Measurements from ENCODE around the gene MN1. TPM values are rescaled to one million over a fixed set of nuclear protein-coding genes. Genes with fewer than 3 reads are reported as not detected.

Gene MN1
- polyA plus RNA-seq, 1 donor from 2014 or later, result not detected

DNA sequence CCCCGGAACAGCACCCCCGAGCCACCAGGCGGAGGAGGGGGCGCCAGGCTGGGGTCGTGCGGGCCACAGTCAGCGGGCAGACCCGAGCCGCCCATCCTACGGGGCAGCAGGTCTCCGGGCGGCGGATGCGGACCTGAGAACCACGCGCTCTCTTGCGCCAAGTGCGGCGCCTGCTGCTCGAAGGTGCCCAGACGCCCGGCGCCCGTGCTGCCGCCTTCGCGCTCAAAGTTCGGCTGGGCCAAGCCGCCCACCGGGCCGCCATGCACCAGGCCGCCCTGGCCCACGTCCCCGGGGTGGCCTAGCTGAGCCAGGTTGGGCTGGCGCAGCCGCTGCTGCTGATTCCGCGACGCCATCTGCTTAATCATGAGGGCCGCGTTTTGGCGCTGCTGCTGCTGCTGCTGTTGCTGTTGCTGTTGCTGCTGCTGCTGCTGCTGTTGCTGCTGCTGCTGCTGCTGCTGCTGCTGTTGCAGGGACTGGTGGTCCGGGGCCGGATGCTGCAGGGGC lies 3.0 kb downstream of the MN1 start:
- H3K27ac Mint-ChIP-seq, result no peak overlapping the region
- peaks cover 0 to 4% (median 3%) of the 10 kb centered on the region in 3 donors for H3K4me1 Mint-ChIP-seq
- H3K27me3 Mint-ChIP-seq, result peaks cover 8% of the 10 kb centered on the region
- no peaks in the 10 kb centered on the region for H3K9me3 Mint-ChIP-seq
- peak overlapping the region in 1 of 4 donors; percentile 68 for H3K4me3 Mint-ChIP-seq
- no peaks in the 10 kb centered on the region for H3K36me3 Mint-ChIP-seq

DNA sequence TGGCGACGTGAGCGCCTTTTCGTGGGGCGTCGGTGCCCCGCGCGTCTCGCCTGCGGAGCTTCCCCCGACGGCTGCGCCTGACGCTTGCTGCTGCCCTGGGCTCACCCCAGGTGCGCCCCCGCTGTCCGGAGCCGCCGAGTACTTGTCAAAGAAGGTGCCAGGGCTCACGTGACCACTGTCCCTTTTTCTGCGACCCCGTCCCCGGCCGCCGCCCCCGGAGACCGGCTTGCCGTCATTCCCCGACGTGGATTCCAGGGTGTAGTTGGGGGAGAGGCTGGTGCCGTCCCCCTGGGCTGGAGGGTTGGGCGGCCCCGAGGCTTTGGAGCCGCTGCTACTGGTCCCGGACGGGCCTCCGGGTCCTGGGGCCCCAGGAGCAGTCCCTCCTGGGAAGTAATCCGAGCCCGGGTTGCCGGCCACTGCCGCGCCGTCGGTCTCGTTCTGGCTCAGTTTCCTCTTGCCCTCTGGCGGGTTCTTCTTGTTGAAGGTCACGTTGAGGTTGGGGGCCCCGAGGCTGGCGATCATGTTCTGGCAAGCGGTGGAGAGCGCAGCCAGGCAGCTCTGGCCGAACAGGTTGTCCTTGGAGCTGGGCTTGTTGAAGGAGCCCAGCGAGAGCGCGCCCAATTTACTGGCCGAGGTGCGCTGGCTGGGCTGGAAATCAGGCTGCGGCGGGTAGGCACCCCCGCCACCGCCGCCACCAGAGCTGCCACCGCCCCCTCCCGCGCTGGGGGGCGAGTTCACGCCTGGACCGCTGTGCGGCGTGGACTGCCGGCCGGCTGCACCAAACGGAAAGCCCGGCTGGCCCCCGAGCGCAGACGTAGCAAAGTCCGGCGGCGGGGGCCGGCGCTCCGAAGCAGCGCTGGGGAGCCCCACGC lies 3.8 kb downstream of the MN1 start:
- Mint-ChIP-seq H3K27ac (no peak overlapping the region), H3K9me3 (no peaks in the 10 kb centered on the region), H3K4me1 (peaks cover 0 to 3% (median 3%) of the 10 kb centered on the region in 3 donors), H3K4me3 (no peak overlapping the region), H3K27me3 (peaks cover 7% of the 10 kb centered on the region), H3K36me3 (no peaks in the 10 kb centered on the region)

DNA sequence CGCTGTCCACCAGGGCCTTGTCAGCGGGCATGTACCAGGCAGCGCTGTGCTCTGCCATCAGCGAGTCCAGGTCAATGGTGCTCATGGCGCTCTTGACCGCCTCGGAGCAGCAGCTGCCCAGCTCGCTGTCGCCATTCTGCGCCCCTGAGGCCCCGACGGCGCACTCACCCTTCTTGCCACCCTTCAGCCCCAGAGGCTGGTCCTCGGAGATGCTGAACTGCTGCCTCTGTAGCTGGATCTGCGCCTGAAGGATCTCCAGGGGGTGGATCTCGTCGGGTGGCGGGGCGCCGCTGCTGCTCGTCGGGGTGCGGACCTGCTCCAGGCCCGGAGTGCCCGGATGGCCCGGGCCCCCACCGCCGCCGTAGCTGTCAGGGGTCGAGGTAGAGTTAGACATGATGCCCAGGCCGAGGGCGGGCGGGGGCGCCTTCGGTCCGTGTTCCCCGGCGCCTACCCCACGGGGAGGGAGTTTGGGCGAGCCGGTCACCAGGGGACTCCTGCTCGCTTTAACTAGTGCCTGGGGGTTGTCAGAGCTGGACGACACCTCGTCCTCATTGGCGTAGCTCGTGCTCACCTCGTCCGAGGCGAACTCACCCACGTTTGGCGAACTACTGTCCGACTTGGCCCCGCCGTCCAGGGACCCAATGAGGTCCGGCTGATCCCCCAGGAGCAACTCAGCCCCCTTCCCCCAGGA lies 4.6 kb downstream of the MN1 start:
- Mint-ChIP-seq H3K27me3 (peaks cover 4% of the 10 kb centered on the region), H3K9me3 (no peaks in the 10 kb centered on the region), H3K36me3 (no peaks in the 10 kb centered on the region), H3K27ac (no peak overlapping the region), H3K4me1 (no peaks in the 10 kb centered on the region), H3K4me3 (no peak overlapping the region)

DNA sequence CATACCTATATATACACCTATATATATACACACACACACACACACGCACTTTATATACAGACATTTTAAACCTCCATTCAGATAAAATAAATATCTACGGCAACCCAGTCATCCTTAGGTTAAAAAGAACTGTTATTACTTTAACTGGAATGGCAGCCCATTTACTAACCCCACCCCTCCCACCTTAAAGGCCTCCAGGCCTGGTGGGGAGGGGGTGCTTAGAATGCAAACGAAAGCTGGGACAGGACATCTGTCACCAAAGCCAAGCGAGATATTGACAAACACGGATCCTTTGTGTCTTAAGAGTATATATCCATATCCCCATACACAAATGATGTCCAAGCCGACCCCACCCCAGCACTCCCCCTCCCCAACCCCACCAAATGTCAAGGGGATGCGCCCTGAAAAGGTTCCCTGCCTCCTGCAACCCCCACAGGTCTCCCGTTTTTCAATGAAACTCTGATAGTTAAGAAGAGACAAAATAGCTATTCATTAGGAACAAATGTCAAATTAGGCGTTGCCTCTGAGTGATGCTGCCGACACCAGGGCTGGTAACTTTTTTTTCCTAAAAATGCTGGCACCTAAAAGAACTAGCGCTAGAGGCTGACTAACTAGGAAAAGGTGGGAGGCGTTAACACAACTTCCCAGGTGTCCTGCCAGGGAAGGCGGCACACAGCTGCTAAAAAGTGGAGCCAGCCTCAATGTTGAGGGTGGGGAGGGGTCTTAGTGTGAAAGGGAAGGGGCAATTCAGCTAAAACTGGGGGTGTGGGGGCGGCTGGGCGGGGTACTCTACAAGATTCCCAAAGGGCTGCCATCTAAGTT lies 5.6 kb downstream of the MN1 start:
- Mint-ChIP-seq H3K4me3 (peak overlapping the region in 1 of 4 donors; percentile 55), H3K27me3 (peaks cover 4% of the 10 kb centered on the region), H3K9me3 (peaks cover 0 to 1% (median 0%) of the 10 kb centered on the region in 3 donors), H3K4me1 (no peaks in the 10 kb centered on the region), H3K36me3 (no peaks in the 10 kb centered on the region), H3K27ac (no peak overlapping the region)

DNA sequence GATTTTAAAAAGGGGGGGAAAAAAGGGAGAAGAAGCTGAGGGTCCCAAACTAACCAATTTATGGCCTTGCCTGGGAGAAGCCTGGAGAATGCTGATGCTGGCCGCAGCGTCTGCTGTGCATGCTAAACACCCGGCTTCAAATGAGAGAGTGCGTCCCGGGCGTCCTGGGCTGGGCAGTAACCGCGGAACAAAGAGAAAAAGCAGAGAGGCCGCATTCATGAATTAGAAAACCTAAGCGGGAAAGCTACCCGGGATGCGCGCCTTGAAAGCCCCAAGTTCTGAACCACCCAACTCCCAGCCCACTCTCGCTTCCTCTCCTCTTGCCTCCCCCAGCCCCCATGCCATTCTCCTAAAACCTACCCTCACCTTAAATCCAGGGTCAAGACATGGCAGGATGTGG lies 6.5 kb downstream of the MN1 start:
- H3K36me3 Mint-ChIP-seq, result no peaks in the 10 kb centered on the region
- peaks cover 0 to 1% (median 0%) of the 10 kb centered on the region in 3 donors for H3K9me3 Mint-ChIP-seq
- no peak overlapping the region for H3K27ac Mint-ChIP-seq
- H3K4me3 Mint-ChIP-seq, result peak overlapping the region in 1 of 4 donors; percentile 17
- no peaks in the 10 kb centered on the region for H3K4me1 Mint-ChIP-seq
- H3K27me3 Mint-ChIP-seq, result no peaks in the 10 kb centered on the region

DNA sequence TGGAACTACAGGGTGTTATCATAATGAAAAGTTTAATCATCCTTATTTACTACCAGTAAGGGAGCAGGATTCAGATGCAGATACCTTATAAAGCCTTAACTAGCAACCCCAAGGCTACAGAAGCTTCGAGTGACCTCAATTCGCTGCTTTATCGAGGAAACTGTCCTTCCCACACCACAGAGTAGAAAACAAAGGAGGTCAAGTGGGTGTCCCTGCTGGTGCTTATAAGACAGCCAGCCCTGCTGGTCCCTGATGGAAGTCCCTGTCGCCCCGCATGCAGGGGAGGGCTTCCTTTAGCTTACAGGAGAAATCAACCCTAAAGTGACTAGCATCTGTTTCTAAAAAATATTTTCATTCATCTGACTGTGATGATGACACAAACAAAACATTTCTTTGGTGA lies 7.3 kb downstream of the MN1 start:
- no peak overlapping the region for H3K27ac Mint-ChIP-seq
- H3K36me3 Mint-ChIP-seq, result no peaks in the 10 kb centered on the region
- peak overlapping the region in 1 of 4 donors; percentile 17 for H3K4me3 Mint-ChIP-seq
- H3K4me1 Mint-ChIP-seq, result no peaks in the 10 kb centered on the region
- H3K9me3 Mint-ChIP-seq, result peaks cover 0 to 1% (median 0%) of the 10 kb centered on the region in 3 donors
- peaks cover 1% of the 10 kb centered on the region for H3K27me3 Mint-ChIP-seq

DNA sequence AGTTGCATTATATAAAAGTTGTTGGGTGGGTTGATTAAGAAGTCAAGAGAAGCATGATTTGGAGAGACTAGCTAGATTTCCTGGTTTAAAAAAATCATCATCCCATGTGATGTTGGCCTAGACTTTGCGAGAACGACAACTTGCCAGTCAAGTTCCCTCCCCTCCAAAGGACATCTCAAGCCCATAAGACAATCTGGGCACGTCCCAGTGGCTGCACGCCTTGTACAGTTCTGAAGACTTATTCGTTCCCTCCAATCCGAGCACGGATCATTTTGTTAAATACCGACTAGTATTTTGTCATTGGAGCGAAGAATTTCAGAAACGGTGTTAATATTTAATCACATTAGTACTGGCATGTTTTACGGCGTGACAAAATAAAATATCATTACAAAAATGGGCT lies 8.0 kb downstream of the MN1 start:
- no peak overlapping the region for H3K4me3 Mint-ChIP-seq
- H3K9me3 Mint-ChIP-seq, result peaks cover 0 to 1% (median 0%) of the 10 kb centered on the region in 3 donors
- H3K36me3 Mint-ChIP-seq, result no peaks in the 10 kb centered on the region
- H3K27ac Mint-ChIP-seq, result no peak overlapping the region
- peaks cover 1% of the 10 kb centered on the region for H3K27me3 Mint-ChIP-seq
- no peaks in the 10 kb centered on the region for H3K4me1 Mint-ChIP-seq

DNA sequence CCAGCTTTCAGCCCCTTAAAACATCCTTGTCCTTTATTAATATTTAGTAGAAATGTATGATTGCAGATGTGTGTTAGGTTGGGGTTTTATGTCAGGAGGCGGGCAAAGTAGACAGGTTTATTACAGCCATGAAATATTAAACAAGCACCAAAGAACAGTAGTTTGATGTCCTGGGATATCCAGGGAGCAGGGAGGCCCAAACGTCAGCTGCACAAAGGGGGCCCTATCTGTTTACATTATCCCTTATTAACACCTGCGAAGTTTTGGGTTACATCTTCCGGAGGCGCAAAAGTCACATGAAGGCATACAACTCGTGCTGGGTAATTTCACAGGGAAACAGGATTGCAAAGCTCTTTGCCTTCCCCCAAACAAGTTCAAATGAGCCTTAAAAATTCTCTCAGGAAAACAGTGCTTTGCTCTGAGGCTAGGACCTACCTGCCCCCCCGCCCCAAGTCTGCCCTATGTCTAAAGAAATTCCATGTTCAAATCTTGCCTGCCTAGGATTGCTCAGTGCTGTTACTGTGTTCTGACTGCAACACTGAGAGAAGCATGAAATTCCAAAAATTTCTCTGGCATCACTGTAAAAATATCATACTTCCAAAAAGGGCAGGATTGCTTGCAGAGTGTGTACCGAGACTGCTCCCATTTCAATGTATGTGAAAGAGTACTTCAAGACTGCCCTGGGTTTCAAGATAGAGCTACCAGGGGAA lies 8.9 kb downstream of the MN1 start:
- Mint-ChIP-seq H3K9me3 (peaks cover 0 to 1% (median 0%) of the 10 kb centered on the region in 3 donors), H3K4me3 (no peak overlapping the region), H3K27me3 (peaks cover 4% of the 10 kb centered on the region), H3K4me1 (no peaks in the 10 kb centered on the region), H3K27ac (no peak overlapping the region), H3K36me3 (no peaks in the 10 kb centered on the region)

DNA sequence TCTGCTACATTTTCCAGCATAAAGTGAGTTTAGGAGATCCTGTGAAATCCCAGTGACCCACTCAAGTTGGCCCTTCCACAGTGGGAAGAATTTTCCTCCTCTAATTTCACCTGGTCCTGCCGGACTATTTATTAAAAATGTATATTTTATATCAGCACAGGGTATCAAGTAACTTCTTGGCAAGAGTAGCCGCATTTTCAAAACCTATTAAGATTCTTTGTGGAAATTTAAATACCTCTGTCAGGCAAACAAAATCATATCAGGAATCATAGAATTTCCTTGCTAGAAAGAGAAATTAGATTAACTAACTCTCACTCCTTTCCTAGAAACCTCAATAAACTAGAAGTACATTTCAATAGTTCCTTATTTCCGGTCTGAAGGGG lies 9.7 kb downstream of the MN1 start:
- Mint-ChIP-seq H3K27me3 (peaks cover 4% of the 10 kb centered on the region), H3K27ac (no peak overlapping the region), H3K36me3 (no peaks in the 10 kb centered on the region), H3K4me1 (no peaks in the 10 kb centered on the region), H3K9me3 (peaks cover 0 to 1% (median 0%) of the 10 kb centered on the region in 3 donors), H3K4me3 (no peak overlapping the region)

DNA sequence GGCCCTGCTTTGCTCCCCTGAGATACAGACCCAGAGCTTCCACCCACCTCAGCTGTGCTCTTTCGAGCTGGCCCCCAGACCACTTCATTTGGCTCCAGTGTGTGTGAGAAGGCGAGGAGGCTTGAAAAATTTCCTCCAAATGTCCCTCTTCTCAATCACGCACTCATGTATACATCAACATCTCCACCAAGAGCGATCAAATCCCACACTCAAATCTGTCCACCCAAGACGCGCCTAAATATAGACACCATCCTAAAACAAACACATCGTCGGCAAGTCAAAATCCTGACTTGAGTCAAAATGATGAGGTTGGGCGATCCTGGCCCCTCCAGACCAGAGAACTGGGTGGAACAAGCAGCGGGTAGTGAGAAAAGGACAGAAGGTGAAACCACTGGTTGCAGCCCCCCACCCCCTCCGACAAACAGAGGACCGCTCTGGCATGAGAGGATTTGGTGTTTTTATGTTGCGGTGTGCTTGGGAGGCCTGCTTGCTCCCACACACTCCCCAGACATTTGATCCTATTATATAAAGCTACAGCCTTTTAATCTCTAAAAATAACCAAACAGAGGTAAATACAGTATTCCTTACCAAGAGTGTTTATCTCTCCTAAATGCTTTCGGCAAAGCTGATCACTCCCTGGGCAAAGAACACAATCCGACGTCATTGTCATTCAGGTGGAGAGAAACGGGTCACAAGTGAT lies 10.2 kb downstream of the MN1 start:
- Mint-ChIP-seq H3K9me3 (peaks cover 0 to 1% (median 0%) of the 10 kb centered on the region in 3 donors), H3K27ac (no peak overlapping the region), H3K4me3 (no peak overlapping the region), H3K36me3 (no peaks in the 10 kb centered on the region), H3K4me1 (no peaks in the 10 kb centered on the region), H3K27me3 (peaks cover 4% of the 10 kb centered on the region)

DNA sequence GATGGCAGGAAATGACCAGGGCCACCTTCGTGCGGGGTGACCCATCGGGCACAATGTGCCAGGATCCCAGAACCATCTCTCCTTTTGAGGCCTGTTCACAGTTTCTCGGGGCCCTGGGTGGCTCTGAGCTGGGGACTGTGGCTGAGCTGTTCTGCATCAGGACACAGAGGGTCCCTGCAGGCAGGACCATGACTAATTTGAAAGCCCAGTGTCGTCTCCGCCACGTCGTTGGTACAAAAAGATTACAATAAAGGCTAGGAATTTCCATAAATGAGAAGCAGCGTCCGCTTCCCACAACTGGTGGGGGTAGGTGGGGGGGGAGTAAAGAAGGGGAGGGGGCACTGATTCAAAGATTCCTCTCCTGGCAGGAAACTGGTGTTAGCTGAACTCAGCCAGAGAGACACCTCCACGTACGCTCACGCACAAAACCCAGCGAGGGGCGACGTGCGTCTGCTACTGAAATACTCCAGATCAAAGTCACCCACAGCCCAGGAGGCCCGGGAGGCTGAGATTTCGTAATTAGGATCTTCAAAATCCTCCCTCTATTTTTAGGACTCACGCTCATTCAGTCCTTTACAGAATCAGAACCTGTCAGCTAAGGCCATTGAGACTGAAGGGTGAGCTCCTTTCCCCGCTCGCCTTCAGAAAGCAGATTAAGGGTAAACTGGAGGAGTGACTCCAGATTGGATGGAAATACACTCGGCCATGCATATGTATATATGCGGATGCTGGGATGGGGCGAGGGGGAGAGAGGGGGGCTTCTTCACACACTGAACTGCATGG lies 11.0 kb downstream of the MN1 start:
- no peak overlapping the region for H3K27ac Mint-ChIP-seq
- no peaks in the 10 kb centered on the region for H3K4me1 Mint-ChIP-seq
- H3K36me3 Mint-ChIP-seq, result no peaks in the 10 kb centered on the region
- H3K4me3 Mint-ChIP-seq, result no peak overlapping the region
- H3K27me3 Mint-ChIP-seq, result peaks cover 7% of the 10 kb centered on the region
- H3K9me3 Mint-ChIP-seq, result peaks cover 0 to 1% (median 0%) of the 10 kb centered on the region in 3 donors

DNA sequence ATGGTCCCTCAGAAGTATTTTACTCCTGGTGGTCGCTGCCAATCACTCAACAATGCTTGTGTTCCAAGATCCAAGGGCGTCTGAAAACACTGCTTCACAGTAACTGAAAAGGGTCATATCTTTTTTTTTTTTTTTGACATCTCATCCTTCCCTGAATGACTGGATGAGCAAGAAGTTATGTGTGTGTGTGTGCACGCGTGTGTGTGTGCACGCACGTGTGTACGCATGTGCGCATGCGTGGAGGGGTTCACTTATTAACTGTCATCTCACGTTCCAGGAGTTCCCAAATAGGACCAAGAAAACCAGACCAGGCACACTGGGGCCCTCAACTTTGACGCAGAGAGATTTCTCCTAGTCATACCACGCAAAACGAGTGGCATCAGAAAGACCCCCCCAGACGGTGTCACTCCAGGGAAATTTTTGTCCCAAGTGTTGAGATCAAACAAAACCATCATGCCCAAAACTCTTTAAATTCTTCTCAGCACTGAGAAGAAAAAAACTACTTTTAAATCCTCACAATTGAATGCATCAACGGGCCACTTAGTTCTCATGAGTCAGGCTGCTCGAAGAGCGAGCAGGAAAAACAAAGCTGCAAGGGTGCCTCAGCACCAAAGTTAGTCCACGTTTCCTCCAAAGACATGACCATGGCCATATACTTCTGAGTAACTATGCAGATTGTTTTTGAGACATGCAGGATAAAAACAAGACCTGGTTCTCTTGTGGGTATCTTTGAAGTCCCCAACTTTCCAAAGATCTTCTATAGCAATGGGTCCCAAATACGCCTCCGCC lies 12.9 kb downstream of the MN1 start:
- H3K27me3 Mint-ChIP-seq, result peaks cover 11% of the 10 kb centered on the region
- H3K36me3 Mint-ChIP-seq, result peaks cover 2% of the 10 kb centered on the region
- no peak overlapping the region for H3K27ac Mint-ChIP-seq
- no peak overlapping the region for H3K4me3 Mint-ChIP-seq
- peaks cover 0 to 1% (median 0%) of the 10 kb centered on the region in 3 donors for H3K9me3 Mint-ChIP-seq
- peaks cover 0 to 1% (median 0%) of the 10 kb centered on the region in 3 donors for H3K4me1 Mint-ChIP-seq

Data from IgD-negative memory B cell (primary cell).